COR-L47 (cell line): ENCODE measurements around the gene H2BW2.
"Not testable (repeated sequence)": the region's sequence is repeated elsewhere in the genome, so short reads cannot be mapped to it uniquely, and the experiment has no call there.

Experiments used
- DNase-seq: peaks from one replicate; lab custom pipeline; 2025; lab: John Stamatoyannopoulos, UW

H2BW2 gene

DNA sequence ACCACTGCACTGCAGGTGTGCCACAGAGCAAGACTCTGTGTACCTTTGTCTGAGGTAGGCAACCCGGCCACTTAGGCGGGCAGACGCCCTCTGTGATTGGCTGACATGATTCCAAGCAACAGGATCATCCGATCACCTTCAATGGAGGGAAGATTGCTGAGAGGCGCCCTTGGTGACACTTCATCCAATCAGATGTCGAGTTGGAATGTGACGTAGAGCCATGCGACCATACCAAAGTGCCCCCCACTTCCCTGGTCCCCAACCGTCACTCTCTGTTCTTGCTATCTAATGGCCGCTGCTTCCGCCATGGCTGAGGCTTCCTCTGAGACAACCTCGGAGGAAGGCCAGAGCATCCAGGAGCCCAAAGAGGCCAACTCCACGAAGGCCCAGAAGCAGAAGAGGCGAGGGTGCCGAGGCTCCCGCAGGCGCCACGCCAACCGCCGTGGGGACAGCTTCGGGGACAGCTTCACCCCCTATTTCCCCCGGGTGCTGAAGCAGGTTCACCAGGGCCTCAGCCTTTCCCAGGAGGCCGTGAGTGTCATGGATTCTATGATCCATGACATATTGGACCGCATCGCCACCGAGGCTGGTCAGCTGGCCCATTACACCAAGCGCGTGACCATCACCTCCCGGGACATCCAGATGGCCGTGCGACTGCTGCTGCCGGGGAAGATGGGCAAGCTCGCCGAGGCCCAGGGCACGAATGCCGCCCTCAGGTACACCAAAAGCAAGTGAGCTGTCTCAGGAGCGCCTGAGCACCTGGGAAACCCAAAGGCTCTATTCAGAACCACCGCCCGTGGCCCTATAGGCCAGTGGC is at the start of gene H2BW2:
H2BW2 (plus strand) TSS at position 268 of the 817 bp plus-strand sequence; CDS start at position 307, 39 bp downstream.
- DNase-seq = no peak

DNA sequence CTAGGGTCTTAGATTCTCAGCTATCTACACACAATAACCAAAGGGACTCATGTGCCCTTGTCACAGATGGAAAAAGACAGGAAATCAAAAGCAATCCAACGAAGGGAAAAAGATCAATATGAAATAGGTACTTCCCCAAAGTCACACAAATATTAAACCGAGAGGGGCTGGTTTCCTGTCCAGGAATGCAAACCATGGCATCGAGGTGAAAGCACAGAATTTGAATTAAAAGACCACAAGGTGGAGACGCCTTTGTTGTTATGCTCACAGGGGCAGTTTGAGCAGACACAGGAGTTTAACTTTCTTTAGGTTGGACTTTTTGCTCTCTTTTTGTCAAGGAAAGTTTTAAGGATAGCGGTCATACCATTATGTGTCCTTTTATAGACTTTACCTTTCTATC is 40.5 kb upstream of the H2BW2 start:
- no peak for DNase-seq

DNA sequence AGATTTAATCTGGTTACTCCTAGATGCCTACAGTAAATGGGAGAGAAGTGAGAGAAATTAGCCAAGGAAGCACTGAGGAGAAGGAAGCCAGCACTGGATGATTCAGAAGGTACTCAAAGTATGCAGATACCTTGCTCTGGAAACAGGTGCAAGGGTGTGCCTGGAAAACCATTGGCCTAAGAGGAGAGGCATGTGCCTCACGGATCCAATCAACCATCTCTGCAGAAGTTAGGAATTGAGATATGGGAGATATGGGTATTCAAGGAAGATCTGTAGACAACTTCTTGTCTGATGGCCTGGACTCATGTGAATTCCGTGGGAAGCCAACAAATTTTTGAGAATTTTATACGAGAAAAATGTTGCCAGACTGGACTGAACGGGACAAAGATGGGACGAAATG is 30.9 kb upstream of the H2BW2 start:
- no peak for DNase-seq

DNA sequence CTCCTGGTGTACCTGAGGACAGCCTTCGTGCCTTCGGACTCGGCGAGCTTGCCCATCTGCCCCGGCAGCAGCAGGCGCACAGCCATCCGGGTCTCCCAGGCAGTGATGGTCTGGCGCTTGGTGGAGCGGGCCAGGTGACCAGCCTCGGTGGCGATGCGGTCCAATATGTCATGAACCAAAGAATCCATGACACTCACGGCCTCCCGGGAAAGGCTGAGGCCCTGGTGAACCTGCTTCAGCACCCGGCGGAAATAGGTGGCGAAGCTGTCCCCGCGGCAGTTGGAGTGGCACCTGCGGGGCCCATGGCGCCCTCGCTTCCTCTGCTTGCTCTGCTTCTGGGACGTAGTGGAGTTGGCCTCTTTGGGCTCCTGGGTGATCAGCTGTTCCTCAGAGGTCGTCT is 26.6 kb upstream of the H2BW2 start:
- no peak for DNase-seq

DNA sequence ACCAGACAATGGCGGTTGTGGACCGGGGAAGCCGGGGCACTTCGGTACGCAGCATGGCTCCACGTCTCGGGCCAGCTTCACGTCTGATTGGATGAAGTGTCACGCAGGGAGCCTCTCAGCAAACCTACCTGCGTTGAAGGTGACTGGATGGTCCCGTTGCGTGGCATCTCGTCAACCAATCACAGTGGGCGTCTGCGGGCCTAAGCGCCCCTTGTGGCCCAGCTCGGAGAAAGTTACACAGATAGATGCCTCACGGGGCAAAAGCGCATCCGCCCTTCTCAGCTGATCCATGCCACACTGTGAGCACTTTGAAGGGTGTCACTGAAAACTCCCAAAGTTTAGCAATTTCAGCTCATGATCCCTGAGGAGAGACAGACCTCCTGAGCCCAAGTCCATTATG is 26.1 kb upstream of the H2BW2 start, which contains the start of gene H2BW1:
H2BW1 (minus strand) TSS at position 103 of the 400 bp plus-strand sequence. CDS start 132 bp downstream, outside the sequence.
- DNase-seq = no peak

DNA sequence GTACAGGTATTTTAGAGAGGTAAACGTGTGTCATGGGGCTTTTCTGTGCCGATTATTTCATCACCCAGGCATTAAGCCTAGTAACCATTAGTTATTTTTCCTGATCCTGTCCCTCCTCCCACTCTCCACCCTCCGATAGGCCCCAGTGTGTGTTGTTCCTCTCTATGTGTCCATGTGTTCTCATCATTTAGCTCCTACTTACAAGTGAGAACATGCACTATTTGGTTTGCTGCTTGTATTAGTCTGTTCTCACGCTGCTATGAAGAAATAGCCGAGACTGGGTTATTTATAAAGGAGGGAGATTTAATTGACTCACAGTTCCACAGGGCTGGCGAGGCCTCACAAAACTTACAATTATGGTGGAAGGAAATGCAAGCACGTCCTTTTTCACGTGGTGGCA is 24.2 kb upstream of the H2BW2 start:
- DNase-seq = not testable (repeated sequence)

DNA sequence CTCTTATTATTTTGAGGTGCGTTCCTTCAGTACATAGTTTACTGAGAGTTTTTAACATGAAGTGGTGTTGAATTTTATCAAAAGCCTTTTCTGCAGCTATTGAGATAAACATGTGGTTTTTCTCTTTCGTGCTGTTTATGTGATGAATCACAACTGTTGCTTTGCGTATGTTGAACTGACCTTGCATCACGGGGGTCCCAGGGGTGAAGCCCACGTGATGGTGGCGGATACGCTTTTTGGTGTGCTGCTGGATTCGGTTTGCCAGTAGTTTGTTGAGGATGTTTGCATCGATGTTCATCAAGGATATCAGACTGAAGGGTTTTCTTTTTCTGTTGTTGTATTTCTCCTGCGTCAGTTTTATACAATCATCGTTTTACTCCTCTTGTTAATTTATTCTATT is 21.6 kb upstream of the H2BW2 start:
- no peak for DNase-seq

DNA sequence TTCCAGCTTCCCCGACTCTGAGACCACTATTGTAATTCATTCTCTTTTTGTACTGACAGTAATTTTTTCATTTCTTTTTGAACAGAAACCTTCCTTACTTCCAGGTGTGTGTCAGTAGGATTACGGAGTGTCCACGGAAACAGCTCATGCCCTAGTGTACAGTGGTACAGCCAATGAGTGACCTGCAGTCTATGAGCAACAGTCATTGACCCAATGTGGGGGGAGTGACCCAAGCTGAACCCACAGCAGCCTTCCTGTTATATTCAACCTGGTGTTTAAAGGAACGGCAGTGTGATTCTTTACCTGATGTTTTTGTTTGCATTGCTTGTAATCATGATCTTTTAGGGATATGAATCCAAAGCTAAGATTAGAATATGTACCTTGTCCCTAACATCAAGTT is 1.2 kb downstream of the H2BW2 start:
- no peak for DNase-seq

DNA sequence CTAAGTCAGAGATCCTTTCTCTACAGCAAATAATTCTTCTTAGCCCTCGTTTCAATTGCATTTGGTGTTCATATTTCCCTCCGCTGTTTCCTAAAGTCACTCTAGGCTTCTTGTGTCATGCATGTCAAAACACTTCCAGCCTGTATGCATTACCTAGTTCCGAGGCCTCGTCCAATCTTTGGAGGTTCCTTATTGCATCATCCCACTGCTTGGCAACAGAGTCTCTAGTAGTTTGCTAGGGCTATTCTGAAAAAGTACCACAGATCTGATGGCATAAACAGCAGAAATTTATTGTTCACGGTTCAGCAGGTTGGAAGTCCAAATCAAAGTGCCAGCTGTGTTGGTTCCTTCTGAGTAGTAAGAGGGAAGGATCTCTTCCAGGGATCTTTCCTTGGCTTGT is 5.9 kb downstream of the H2BW2 start:
- no peak for DNase-seq

DNA sequence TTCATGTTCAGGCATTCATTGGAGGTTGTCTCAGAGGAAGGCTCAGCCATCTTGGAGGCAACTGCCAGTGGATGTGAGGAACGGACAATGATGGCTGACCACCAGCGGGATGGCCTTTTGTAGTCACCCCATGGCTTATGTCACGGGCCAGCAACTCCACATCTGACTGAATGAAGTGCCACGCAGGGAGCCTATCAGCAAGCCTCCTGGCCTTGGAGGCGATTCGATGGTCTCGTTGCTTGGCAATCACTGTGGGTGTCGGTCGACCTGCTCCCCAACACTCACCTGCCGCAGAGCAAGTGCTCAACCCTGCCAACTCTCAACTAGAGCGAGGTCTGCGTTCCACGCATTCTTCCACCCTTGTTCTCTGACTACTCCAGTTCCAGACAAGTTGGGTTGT is 7.4 kb downstream of the H2BW2 start:
- no peak for DNase-seq

DNA sequence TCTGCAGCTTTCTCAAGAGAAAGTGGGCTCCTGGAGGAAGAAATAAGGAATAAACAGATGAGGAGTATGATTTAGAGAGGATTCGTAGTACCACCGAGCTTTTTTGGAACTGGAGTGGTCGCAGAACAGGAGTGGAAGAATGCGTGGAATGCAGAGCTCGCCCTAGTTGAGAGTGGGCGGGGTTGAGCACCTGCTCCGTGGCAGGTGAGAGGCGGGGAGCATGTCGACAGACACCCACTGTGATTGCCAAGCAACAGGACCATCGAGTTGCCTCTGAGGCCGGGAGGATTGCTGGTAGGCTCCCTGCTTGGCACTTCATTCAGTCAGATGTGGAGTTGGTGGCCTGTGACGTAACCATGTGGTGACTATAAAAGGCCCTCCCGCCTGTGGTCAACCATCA is 15.2 kb downstream of the H2BW2 start:
- DNase-seq = not testable (repeated sequence)

DNA sequence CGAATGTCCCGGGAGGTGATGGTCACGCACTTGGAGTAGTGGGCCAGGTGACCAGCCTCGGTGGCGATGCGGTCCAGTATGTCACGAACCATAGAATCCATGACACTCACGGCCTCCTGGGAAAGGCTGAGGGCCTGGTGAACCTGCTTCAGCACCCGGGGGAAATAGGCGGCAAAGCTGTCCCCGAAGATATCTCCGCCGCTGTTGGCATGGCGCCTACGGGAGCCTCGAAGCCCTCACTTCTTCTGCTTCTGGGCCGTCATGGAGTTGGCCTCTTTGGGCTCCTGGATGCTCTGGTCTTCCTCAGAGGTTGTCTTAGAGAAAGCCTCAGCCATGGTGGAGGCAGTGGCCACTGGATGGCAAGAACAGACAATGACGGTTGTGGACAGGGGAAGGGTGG is 22.9 kb downstream of the H2BW2 start:
- not testable (repeated sequence) for DNase-seq

DNA sequence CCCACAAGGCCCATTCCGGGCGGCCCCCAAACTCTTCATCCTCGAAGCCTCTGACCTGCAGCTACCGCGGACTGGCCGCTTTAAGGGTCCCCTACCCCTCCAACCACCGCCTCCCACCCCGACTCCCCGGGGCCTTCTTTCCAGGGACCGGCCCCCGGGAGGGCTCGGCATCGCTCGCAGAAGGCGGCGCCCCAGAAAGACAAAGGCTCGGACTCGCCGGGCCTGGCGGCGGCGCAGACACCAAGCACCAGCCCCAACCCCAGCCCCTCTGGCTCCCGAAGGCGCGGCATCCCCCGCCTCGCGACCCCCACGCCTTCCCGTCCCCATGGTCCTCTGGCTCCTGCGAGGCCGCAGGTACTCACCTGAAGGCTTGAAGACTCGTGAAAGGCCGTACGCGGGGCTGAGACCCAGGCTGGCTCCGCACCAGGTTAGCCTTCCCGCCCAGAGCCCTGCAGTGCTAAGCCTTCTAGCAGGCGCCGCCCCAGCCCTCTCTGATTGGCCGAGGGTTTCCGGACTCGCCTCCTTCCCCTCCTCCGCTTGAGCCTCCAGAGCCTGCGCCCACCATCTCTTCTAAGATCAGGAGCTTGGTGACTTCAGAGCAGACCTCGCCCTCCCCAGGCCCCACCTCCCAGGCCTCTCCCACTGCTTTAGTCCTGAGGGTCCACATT is 36.2 kb downstream of the H2BW2 start, which contains the start of gene TMSB15C:
TMSB15C (minus strand) TSS at position 459 of the 668 bp plus-strand sequence.
- DNase-seq = not testable (repeated sequence)

DNA sequence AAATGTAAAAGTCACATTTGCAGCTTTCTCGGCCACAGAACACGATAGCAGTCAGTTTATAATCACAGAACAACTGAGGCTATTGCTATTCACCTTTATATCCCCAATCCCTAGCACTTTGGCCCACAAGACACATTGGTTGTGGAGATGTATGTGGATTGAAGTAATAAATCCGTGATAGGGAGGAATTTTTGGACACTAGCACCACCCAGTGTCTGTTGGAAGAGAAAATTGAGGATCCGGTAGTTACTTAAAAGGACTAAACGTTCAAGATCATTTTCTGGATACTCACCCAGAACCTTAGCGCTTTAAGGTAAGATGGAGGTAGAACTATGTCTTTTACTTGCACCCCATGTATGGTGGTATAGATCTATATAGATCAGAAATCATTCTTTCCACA is 38.1 kb downstream of the H2BW2 start:
- not testable (repeated sequence) for DNase-seq

DNA sequence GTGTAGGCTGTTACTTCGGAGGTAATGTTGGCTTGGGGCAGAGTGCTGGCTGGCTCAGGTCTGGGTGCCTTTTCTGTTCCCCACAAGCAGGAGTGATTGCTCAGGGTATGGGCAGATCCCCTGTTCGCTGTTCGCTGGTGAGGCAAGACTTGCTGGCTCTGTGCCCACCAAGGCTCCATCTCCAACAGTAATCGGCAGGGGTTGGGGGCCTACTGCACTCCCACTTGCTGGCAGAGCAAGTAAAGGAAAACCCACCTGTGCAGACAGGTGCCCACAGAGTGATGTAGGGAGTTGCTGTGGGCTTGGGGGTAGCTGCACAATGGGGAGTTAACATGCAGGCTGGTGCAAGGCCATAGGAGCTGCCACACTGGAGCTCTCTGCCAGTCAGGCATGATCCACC is 44.3 kb downstream of the H2BW2 start:
- DNase-seq = no peak

DNA sequence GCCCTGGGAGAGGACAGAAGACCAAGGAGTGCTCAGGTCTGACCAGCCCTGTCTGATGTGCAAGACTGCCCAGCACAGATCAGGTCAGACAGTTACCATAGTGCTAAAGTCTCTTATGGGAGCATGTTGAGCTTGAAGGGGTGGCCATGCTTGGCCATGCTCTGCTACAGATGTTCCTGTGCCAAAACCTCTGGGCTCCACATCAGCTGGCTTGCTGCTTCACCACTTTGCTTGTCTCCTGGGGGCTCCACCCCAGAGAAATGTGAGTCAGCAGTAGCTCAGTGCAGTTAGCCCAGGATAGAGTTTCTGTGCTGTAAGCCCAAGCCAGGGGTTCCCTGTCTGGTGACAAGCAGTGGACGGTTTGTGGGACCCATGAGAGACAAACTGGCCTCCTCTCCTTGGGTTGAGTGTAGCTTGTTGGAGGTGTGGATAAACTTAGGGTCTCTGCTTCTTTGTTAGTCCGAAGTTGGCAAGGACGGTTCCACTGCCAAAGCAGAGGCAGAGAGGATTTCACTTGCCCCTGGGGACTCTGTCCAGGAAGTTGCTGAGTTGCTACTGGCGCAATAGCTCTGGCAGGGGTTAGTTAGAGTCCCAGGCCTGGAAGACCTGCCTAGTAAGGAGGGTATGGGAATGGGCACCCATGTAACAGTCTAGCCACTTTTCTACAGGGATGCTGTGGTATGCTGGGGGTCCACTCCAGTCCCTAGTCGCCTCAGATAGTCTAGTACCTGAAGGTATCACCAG is 45.0 kb downstream of the H2BW2 start:
- DNase-seq = no peak

DNA sequence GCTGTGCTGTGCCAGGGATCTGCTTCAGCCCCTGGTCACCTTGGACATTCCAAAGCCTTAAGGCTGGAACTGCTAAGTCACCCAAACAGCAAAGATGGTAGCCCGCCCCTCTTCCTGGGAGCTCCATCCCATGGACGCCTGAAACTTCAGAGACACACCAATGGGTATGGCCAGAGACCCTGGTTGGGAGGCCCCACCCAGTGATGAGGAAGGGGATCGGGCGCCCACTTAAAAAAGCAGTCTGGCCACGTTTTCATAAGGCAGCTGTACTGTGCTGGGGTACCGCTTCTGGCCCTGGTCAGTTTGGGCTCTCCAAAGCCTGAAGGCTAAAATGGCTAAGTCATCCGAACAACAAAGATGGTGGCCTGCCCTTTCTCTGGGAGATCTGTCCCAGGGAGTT is 45.7 kb downstream of the H2BW2 start:
- no peak for DNase-seq

DNA sequence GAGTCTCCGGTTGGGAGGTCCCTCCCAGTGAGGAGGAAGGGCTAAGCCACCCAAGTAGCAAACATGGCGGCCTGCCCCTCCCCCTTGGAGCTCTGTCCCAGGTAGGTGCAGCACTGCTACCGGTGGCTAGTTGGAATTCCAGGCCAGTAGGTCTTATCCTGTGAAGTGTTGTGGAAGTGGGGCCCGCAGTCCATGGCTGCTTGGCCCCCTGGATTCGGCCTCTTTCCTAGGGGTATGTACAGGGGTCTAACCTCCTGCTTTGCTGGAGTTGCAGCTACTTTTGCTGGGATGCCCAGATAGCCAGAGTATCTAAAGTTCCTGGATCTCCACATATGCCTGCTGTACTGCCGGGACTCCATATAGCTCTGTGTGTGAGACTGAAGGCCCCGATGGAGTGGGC is 46.2 kb downstream of the H2BW2 start:
- DNase-seq = no peak
